HG02938 (cell line): ENCODE data around the gene SLC22A5.
"Not testable (repeated sequence)": the region's sequence is repeated elsewhere in the genome, so short reads cannot be mapped to it uniquely, and the experiment has no call there.

Experiments
- ATAC-seq: cut with Tn5 transposase; IDR thresholded peaks from one replicate; pipeline ENCODE4 v1.9.1; 2021; ENCODE audit warnings: mild to moderate bottlenecking, moderate library complexity; ENCODE audit not compliant: unreplicated experiment

SLC22A5 gene

GRCh38 chr5:132386644-132387286 is 17.3 kb downstream of the SLC22A5 start:
- peak; percentile 71 for ATAC-seq

GRCh38 chr5:132387640-132388117 is 18.2 kb downstream of the SLC22A5 start:
- ATAC-seq = no peak

GRCh38 chr5:132388244-132389050 is 18.9 kb downstream of the SLC22A5 start:
- ATAC-seq = no peak

GRCh38 chr5:132389051-132389331 is 19.5 kb downstream of the SLC22A5 start:
- ATAC-seq = no peak

GRCh38 chr5:132389585-132390286 is 20.2 kb downstream of the SLC22A5 start:
- no peak for ATAC-seq

DNA sequence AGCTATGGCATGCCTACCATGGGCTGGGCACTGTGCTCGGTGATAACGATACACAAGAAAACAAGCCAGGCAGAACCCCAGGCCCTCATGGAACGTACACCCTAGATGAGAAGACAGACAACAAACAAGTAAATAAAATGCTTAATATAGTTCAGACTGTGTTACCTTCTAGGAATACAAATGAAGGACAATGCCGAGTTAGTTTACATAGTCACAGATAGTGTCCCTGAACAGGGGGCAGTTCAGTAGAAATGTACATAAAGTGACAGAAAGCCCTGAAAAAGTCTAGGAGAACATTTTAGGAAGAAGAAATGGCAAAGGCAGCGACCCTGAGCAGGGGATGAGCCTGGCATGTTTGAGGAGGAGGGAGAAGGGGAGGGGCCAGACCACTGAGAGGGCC is 21.7 kb downstream of the SLC22A5 start:
- ATAC-seq = no peak

DNA sequence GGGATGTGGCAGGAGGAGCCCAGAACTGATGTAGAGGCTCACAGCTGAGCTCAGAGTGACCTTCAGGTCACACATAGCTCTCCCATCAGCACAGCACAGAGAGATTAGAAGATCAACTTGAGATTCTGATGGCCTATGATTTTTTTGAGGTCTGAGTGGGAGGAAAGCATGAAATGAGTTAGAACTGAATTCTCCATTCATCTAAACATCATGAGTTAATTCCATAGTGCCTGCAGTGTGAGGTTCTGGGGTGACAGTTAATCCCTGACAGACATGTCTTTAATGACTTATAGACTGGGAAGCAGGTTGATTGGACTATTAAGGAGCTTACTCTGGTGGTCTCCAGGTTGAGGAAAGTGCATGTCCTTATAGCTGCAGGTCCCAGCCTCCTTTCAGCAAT is 22.4 kb downstream of the SLC22A5 start:
- ATAC-seq = no peak

DNA sequence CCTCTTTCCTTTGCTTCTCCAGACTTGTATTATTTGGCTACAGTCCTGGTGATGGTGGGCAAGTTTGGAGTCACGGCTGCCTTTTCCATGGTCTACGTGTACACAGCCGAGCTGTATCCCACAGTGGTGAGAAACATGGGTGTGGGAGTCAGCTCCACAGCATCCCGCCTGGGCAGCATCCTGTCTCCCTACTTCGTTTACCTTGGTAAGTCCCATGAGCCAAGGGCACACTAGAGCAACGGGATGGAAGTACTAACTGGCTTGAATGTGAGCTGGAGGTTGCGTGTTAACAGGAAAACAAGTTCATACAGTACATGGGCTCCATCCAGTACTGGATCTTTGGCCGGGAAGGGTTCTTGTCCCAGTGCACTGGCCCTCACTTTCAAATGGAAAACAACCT is 22.9 kb downstream of the SLC22A5 start:
- no peak for ATAC-seq

DNA sequence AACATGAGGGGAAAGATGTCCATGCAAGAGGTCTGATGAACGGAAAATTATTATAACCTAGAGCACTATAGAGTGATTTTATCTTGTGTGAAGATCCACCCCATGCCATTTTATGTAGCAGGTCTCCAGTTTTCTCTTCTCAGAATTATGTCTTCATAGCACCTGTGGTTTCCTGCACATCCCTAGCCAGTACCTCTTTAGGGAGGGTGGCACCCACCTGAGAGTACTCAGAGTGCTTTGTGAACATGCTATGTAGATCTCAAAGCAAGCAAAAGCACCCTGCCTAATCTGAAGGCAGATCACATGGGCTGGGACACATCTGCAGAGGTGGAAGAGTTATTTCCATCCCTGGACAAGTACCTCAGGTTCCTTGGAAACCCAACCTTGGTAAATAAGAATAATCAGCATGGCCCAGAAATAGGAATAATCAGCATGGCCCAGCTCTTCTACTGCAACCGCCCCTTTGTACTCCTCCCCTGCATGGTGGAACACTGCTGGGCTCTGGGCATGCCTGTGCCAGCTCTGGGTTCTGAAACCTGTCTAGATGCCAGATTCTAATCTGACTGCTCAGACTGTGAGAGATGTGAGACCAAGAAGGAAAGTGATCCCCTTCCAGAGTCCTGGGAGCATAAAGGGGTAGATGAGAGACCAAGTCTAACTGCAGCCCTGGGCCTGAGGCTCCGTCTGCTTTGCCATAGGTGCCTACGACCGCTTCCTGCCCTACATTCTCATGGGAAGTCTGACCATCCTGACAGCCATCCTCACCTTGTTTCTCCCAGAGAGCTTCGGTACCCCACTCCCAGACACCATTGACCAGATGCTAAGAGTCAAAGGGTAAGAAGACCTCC is 23.7 kb downstream of the SLC22A5 start:
- no peak for ATAC-seq

- peak; percentile 52 for ATAC-seq
These were observed 25.3 kb downstream of the SLC22A5 start for GRCh38 chr5:132394667-132395259.

GRCh38 chr5:132396589-132397031 is 27.1 kb downstream of the SLC22A5 start:
- no peak for ATAC-seq

GRCh38 chr5:132397224-132397623 is 27.7 kb downstream of the SLC22A5 start:
- ATAC-seq = no peak

GRCh38 chr5:132397936-132398675 is 28.6 kb downstream of the SLC22A5 start:
- ATAC-seq = not testable (repeated sequence)

- ATAC-seq = not testable (repeated sequence)
These were observed 34.5 kb downstream of the SLC22A5 start for GRCh38 chr5:132404041-132404440.

- no peak for ATAC-seq
These were observed 36.1 kb downstream of the SLC22A5 start for GRCh38 chr5:132405646-132406045.

DNA sequence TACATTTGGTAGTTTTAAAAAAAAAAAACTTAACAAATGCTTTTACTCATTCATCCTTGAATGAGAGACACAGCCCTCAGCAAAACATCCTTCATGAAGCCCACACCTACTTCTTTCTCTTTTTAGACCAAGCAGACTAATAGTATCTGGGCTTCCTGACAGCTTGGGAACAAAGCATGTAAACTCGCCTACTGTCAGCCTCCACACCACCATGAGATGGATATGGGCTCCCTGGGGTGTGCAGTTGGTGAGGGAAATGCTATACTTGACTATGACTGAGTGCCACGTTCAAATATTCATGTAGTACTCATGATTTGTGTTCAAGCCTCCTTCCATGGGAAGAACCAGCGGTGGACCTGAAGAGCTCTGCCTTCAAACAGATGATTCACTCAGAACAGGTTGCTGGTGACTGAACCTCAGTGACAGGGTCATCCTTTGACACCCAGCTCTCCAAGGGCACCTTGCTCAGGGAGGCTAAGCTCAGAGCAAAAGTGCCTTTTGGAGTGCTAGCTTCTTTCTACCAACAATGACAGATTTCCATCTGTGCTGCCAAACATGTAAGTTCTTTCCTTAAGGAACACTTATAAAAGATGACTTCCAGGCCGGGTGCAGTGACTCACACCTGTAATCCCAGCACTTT is 36.8 kb downstream of the SLC22A5 start:
- no peak for ATAC-seq

DNA sequence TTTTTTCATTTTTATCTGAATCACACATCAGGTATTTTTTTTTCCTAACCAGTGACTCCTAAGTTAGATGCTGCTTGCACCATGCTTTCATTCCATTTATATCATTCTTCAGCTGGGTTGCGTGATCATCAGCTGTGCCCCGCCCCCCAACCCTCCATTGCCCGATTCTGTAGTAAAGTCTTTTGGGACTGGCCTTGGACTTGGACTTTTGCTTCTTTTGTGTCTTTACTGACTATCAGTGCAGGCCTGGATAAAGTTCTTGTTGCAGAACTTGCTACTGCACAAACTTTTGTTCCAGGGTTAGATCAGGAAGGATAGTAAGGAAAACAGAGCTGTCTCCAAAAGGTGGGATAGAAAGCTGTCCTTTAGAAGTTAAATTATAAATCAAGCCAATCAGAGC is 38.5 kb downstream of the SLC22A5 start:
- ATAC-seq = no peak

DNA sequence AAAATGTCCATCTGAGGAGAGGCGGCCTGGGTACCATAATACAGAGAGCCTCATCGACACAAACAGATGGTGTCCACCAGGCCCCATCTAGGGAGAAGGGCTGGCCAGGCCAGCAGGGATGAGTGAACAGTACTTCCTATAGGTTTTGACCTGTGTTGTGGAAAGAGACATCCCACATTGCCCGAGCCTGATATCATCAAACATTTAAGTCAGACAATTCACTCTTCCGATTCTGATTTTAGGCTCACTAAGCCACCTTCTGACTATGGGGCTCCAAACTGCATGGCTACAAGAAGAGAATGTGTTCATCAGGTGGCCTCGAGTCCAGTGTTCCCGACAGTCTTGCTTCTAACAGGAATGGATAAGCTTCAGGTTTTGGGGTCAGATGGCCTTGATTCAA is 38.9 kb downstream of the SLC22A5 start:
- no peak for ATAC-seq

DNA sequence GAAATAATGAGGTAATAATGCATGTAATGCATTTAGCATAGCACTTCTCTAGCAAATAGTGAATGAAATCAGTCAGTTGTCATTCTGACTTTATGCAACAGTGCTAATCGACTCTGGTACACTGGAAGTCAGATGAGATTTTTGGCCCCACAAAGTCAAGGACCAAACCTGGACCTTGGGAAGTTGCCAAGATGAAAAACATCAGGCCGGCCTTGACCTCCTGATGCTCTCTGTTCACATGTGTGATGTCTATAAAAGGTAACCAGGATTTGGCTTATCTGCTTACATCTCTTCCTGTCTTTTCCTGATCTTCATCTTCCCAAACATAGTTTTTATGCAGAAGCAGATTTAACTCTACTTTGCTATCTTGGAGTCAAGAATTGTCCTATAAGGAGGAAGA is 39.5 kb downstream of the SLC22A5 start:
- ATAC-seq = no peak
